Transverse colon (tissue), 4 donors: Measurements from ENCODE around the gene THADA. TPM values are rescaled to one million over a fixed set of nuclear protein-coding genes. Genes with fewer than 3 reads are reported as not detected.

Experiments
- DNase-seq: peaks from one replicate; pipeline ENCODE4 v3.0.0-alpha.2; 2019
- H3K27ac ChIP-seq, 4 donors: fragments of 200-600 bp; sonication (generic); 2 replicates each; pipeline ENCODE4 v1.5.1; 2016 to 2018; ENCODE audit warnings: inconsistent platforms in 4 of 4
- H3K27me3 ChIP-seq: fragments of 200-600 bp; sonication (generic); 2 replicates; pipeline ENCODE4 v1.5.1; 2017; ENCODE audit warnings: inconsistent platforms
- H3K36me3 ChIP-seq, 4 donors: fragments of 200-600 bp; sonication (generic); 2 replicates each; pipeline ENCODE4 v1.5.1; 2017 to 2019; ENCODE audit warnings: inconsistent platforms in 4 of 4
- H3K4me1 ChIP-seq, 4 donors: fragments of 200-600 bp; sonication (generic); 2 replicates each; pipeline ENCODE4 v1.5.1; 2017 to 2020; ENCODE audit warnings: inconsistent platforms in 4 of 4
- H3K4me3 ChIP-seq, 4 donors: fragments of 200-600 bp; sonication (generic); 1 replicate in 1 of 4; 2 replicates in 3 of 4; pipeline versions ENCODE4 v1.5.1 to v1.6.1; 2017 to 2019; ENCODE audit warnings: inconsistent platforms in 4 of 4
- H3K9me3 ChIP-seq, 2 donors: fragments of 200-600 bp; sonication (generic); 2 replicates each; pipeline ENCODE4 v1.5.1; 2017 to 2019; ENCODE audit warnings: inconsistent platforms in 2 of 2
- CTCF ChIP-seq, 5 experiments: fragments of 200-600 bp in 3 of 5; fragments of 450-650 bp in 2 of 5; sonication (generic) in 3 of 5; IDR thresholded peaks; 1 replicate in 2 of 5; 2 replicates in 3 of 5; pipeline ENCODE4 v1.5.1; 2016 to 2017; ENCODE audit warnings: antibody characterized with exemption in 5 of 5, inconsistent platforms in 3 of 5, mild to moderate bottlenecking in 2 of 5, moderate library complexity in 1 of 5
- EP300 ChIP-seq: sonication (generic); formaldehyde crosslinking; IDR thresholded peaks from one replicate; pipeline ENCODE4 v1.6.1; 2017; ENCODE audit warnings: antibody characterized with exemption, low read depth
- POLR2A ChIP-seq: fragments of 450-650 bp; IDR thresholded peaks from one replicate; pipeline ENCODE4 v1.6.1; 2016; ENCODE audit warnings: antibody characterized with exemption, mild to moderate bottlenecking, moderate library complexity
- POLR2AphosphoS5 ChIP-seq, 3 donors: sonication (generic); formaldehyde crosslinking; IDR thresholded peaks; one replicate each; pipeline ENCODE4 v1.6.1; 2016; ENCODE audit warnings: antibody characterized with exemption in 3 of 3
- WGBS, 2 donors: methylation state at CpG; one replicate each; pipeline ENCODE4 v1.1.5; 2018; ENCODE audit warnings: low coverage in 1 of 2; 5-methylcytosine and 5-hydroxymethylcytosine counted together
- in situ Hi-C, 4 donors: fragments of 200-750 bp; cut with MboI; loops; one replicate each; pipeline versions ENCODE4 v1.15.0 to v1.15.1; 2017; ENCODE audit warnings: low sequenced_read_pairs in 3 of 4, low pct_ligation_motif_present in 1 of 4, low pct_unique_long_range_greater_than_20kb in 1 of 4
- intact Hi-C: fragments of 100-400 bp; cut with DNase I; formaldehyde crosslinking; loops from one replicate; pipeline ENCODE4 v1.15.1; 2023; ENCODE audit warnings: low total_unique reads
- total RNA-seq, 4 donors: library from RNA; depleted of rRNA; stranded (reverse); fragments of >200 nt; gene quantifications; one replicate each; pipeline ENCODE4 v1.1.0, GENCODE V29; 2016

THADA gene
- total RNA-seq, 4 donors from 2014 or later: 21.7 to 78.6 (median 28.1) TPM

- intact Hi-C loops (no loop called here), in situ Hi-C loops (no loop called here)
- Histone ChIP-seq H3K4me3 (no peak overlapping the region), H3K4me1 (peaks cover 5 to 26% (median 14%) of the 10 kb centered on the region in 4 donors), H3K27ac (peak overlapping the region; percentile 70 to 78 (median 77)), H3K36me3 (no peaks in the 10 kb centered on the region), H3K9me3 (no peaks in the 10 kb centered on the region), H3K27me3 (no peaks in the 10 kb centered on the region)
- TF ChIP-seq EP300 (peak; percentile 64), POLR2AphosphoS5 (IDR thresholded peaks at IDR 0.05) (peak; percentile 44 to 77 (median 76)), CTCF (IDR thresholded peaks at IDR 0.05) (no peak), POLR2A (no peak)
- no peak for DNase-seq
- 38 to 46% methylated on average over 5 to 6 of the region's 6 CpGs for WGBS, 2 donors
Observed at GRCh38 chr2:43293744-43294695, 301.8 kb downstream of the THADA start.

GRCh38 chr2:43292851-43293743 lies 302.7 kb downstream of the THADA start:
- no peaks in the 10 kb centered on the region for H3K36me3 ChIP-seq
- peak overlapping the region; percentile 70 to 78 (median 77) for H3K27ac ChIP-seq
- H3K4me3 ChIP-seq: no peak overlapping the region
- peaks cover 5 to 26% (median 14%) of the 10 kb centered on the region in 4 donors for H3K4me1 ChIP-seq
- TF ChIP-seq POLR2AphosphoS5 (IDR thresholded peaks at IDR 0.05) (no peak), CTCF (IDR thresholded peaks at IDR 0.05) (no peak), EP300 (no peak), POLR2A (no peak)
- WGBS, 2 donors: 94 to 100% methylated on average over 4 to 11 of the region's 11 CpGs
- intact Hi-C loops: no loop called here
- no peaks in the 10 kb centered on the region for H3K27me3 ChIP-seq
- no peaks in the 10 kb centered on the region for H3K9me3 ChIP-seq
- in situ Hi-C loops: no loop called here
- no peak for DNase-seq

DNA sequence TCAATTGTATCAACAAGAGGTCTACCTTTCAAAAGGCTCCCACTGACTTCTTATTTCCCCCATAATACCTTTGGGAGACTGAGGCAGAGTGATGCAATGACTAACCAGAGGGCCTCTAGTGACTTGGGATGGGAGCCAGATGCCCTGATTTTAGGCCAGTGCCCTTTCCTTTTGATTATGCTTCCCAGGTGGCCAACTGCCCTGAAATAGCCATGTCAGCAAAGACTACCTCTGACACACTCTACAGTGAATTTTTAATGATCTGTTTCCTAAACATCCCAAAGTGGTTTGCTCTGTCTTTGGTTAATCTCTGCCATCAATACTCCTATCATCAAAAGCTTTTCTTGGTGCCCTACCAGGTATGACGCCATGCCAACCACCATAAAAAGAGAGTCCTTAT lies 303.5 kb downstream of the THADA start:
- Histone ChIP-seq H3K27ac (peak overlapping the region in 1 of 4 donors; percentile 78), H3K4me3 (no peak overlapping the region), H3K27me3 (no peaks in the 10 kb centered on the region), H3K4me1 (peaks cover 5 to 26% (median 14%) of the 10 kb centered on the region in 4 donors), H3K9me3 (no peaks in the 10 kb centered on the region), H3K36me3 (no peaks in the 10 kb centered on the region)
- DNase-seq: no peak
- intact Hi-C loops: no loop called here
- in situ Hi-C loops: no loop called here
- 80 to 85% methylated on average over 1 of the region's 1 CpG for WGBS, 2 donors
- TF ChIP-seq CTCF (IDR thresholded peaks at IDR 0.05) (no peak), POLR2A (no peak), EP300 (no peak), POLR2AphosphoS5 (IDR thresholded peaks at IDR 0.05) (no peak)

DNA sequence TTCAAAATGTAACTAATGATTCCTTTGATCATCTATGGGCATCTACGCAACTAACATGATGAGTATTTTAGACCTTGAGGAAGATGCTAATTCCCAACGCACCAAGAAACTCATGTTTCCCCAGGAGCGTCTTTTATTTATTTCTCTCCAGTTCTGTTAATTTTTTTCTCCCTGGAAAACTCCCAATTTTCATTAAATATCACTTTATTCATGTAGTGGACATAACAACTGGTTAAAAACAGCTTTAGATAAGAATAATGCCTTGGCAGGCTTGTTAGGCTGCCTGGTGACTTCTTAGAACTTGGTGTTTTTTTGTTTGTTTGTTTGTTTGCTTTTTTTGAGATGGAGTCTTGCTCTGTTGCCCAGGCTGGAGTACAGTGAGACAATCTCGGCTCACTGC lies 306.5 kb downstream of the THADA start:
- Histone ChIP-seq H3K4me3 (no peak overlapping the region), H3K27me3 (no peaks in the 10 kb centered on the region), H3K36me3 (peaks cover 0 to 23% (median 5%) of the 10 kb centered on the region in 4 donors), H3K27ac (no peak overlapping the region), H3K4me1 (peaks cover 3 to 17% (median 13%) of the 10 kb centered on the region in 4 donors), H3K9me3 (peaks cover 4 to 6% of the 10 kb centered on the region in 2 donors)
- intact Hi-C loops (no loop called here), in situ Hi-C loops (no loop called here)
- no peak for DNase-seq
- no peak for TF ChIP-seq POLR2AphosphoS5 (IDR thresholded peaks at IDR 0.05)
- TF ChIP-seq POLR2A: no peak
- no peak for TF ChIP-seq CTCF (IDR thresholded peaks at IDR 0.05)
- TF ChIP-seq EP300: no peak
- 94 to 97% methylated on average over 4 of the region's 4 CpGs for WGBS, 2 donors
